Uterus (tissue), 4 donors: ENCODE results near the gene BLZF1. TPM values are rescaled to one million over a fixed set of nuclear protein-coding genes. Genes with fewer than 3 reads are reported as not detected.

Experiments
- DNase-seq, 2 donors: peaks; one replicate each; pipeline ENCODE4 v3.0.0-alpha.2; 2019 to 2020
- H3K27ac ChIP-seq, 2 donors: fragments of 200-600 bp; sonication (generic); 1 replicate in 1 of 2; 2 replicates in 1 of 2; pipeline ENCODE4 v1.5.1; 2016 to 2018
- H3K27me3 ChIP-seq, 2 donors: fragments of 200-600 bp; sonication (generic); one replicate each; pipeline ENCODE4 v1.5.1; 2018 to 2019; ENCODE audit warnings: control low read depth in 1 of 2
- H3K36me3 ChIP-seq, 2 donors: fragments of 200-600 bp; sonication (generic); one replicate each; pipeline ENCODE4 v1.5.1; 2019; ENCODE audit warnings: control low read depth in 1 of 2
- H3K4me1 ChIP-seq, 2 donors: fragments of 200-600 bp; sonication (generic); one replicate each; pipeline ENCODE4 v1.5.1; 2018 to 2019; ENCODE audit warnings: control low read depth in 1 of 2
- H3K4me3 ChIP-seq, 2 donors: fragments of 200-600 bp; sonication (generic); 1 replicate in 1 of 2; 2 replicates in 1 of 2; pipeline ENCODE4 v1.5.1; 2018 to 2019; ENCODE audit warnings: mild to moderate bottlenecking in 1 of 2
- H3K9me3 ChIP-seq, 2 donors: fragments of 200-600 bp; sonication (generic); one replicate each; pipeline ENCODE4 v1.5.1; 2019; ENCODE audit warnings: control low read depth in 1 of 2
- CTCF ChIP-seq, 4 experiments: fragments of 200-600 bp in 2 of 4; fragments of 450-650 bp in 2 of 4; sonication (generic) in 2 of 4; IDR thresholded peaks; one replicate each; pipeline ENCODE4 v1.5.1; 2016 to 2019; ENCODE audit warnings: antibody characterized with exemption in 4 of 4, mild to moderate bottlenecking in 2 of 4, moderate library complexity in 1 of 4
- POLR2A ChIP-seq, 2 donors: fragments of 450-650 bp; IDR thresholded peaks; one replicate each; pipeline ENCODE4 v1.6.1; 2016; ENCODE audit warnings: antibody characterized with exemption in 2 of 2, mild to moderate bottlenecking in 1 of 2, moderate library complexity in 1 of 2
- intact Hi-C: fragments of 100-400 bp; cut with DNase I; formaldehyde crosslinking; loops from one replicate; pipeline ENCODE4 v1.15.1; 2023; ENCODE audit warnings: low total_unique reads
- total RNA-seq, 4 donors: library from RNA; depleted of rRNA in 3 of 4; stranded (reverse); fragments of >200 nt in 3 of 4; gene quantifications; one replicate each; pipeline versions ENCODE4 v1.1.0 to v1.2.4, GENCODE V29; 2014 to 2023
- donor health status: DM: yes; HTN: yes; CAD: no.

Gene BLZF1
- total RNA-seq, 4 donors from 2014 or later: 24.7 to 70.6 (median 39.1) TPM

GRCh38 chr1:169363046-169363730 is 4.8 kb upstream of the BLZF1 start:
- Histone ChIP-seq H3K4me3 (no peak overlapping the region), H3K27me3 (no peaks in the 10 kb centered on the region), H3K9me3 (no peaks in the 10 kb centered on the region), H3K36me3 (no peaks in the 10 kb centered on the region), H3K27ac (no peak overlapping the region), H3K4me1 (no peaks in the 10 kb centered on the region)
- TF ChIP-seq POLR2A (IDR thresholded peaks at IDR 0.05) (no peak), CTCF (IDR thresholded peaks at IDR 0.05) (no peak)
- intact Hi-C loops: no loop called here
- DNase-seq: no peak

DNA sequence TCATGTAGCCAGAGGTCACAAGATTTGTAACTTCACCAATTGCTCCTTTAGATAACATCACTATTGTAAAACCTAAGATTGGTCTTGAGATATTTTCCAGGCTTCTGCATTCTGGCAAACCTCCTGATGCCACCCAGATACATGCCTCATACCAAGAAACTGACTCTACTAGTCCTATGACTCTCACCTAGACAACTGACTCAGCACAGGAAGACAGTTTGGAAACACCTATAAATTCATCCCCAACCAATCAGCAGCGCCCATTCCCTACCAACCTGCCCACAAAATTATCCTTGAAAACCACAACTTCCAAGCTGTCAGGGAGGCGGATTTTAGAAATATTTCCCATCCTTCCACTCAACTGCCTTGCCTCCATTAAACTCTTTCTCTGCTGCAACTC is 3.0 kb upstream of the BLZF1 start:
- H3K4me1 ChIP-seq: no peaks in the 10 kb centered on the region
- H3K4me3 ChIP-seq: no peak overlapping the region
- H3K36me3 ChIP-seq: no peaks in the 10 kb centered on the region
- TF ChIP-seq POLR2A (IDR thresholded peaks at IDR 0.05): no peak
- TF ChIP-seq CTCF (IDR thresholded peaks at IDR 0.05): no peak
- H3K27me3 ChIP-seq: no peaks in the 10 kb centered on the region
- intact Hi-C loops: no loop called here
- H3K9me3 ChIP-seq: no peaks in the 10 kb centered on the region
- H3K27ac ChIP-seq: no peak overlapping the region
- DNase-seq: no peak

DNA sequence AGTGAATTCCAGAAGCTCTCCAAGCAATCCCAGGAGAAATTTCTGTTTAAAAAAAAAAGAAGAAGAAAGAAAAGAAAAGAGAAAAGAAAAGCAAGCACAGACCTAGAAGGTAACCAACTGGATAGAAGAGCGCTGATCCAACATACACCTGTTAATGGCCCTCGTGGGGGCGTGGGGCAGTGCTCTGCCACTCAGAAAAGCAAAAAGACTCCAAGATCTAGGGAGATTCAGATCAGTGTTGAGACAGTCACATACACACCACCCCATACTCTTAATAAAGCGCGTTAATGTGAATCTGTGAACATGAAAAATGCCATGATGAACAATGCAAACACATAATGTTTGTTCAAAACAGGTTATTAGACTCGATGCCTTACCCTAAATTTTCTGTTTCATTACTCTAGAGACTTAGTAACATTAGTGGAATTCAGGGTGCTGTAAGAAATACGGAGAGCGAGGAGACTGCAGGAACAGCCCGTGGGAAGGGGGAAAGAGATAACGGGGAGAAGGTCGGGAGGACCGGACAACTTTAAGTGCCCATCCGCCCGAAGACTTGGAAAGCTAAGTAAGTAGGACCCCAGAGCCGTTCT is 804 bp upstream of the BLZF1 start:
- no peak for TF ChIP-seq CTCF (IDR thresholded peaks at IDR 0.05)
- TF ChIP-seq POLR2A (IDR thresholded peaks at IDR 0.05): no peak
- intact Hi-C loops: no loop called here
- H3K27me3 ChIP-seq: no peaks in the 10 kb centered on the region
- H3K9me3 ChIP-seq: no peaks in the 10 kb centered on the region
- peak overlapping the region; percentile 85 to 86 for H3K27ac ChIP-seq
- peaks cover 0 to 4% of the 10 kb centered on the region in 2 donors for H3K4me1 ChIP-seq
- no peak for DNase-seq
- H3K4me3 ChIP-seq: peak overlapping the region; percentile 60 to 79
- no peaks in the 10 kb centered on the region for H3K36me3 ChIP-seq

DNA sequence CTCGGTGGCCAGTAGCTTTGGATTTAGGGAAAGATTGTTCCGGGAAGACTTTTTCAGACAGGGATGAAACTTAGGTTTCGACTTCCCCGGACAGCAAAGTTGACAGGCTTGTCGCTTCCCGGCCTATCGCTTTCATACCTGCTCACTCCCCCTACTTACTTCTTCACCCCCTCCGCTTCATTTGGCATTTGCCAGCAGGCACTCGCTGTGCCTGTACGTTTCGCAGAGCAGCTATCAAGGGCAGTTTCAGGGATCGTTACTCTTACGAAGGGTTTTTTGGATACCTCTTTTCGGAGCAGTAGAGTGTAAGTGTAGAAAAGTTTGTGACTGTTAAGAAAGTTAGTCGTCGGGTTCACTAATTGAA is 393 bp downstream of the BLZF1 start:
- Histone ChIP-seq H3K27me3 (no peaks in the 10 kb centered on the region), H3K4me3 (peak overlapping the region; percentile 60 to 79), H3K9me3 (no peaks in the 10 kb centered on the region), H3K27ac (peak overlapping the region; percentile 85 to 86), H3K36me3 (no peaks in the 10 kb centered on the region), H3K4me1 (peaks cover 0 to 4% of the 10 kb centered on the region in 2 donors)
- TF ChIP-seq POLR2A (IDR thresholded peaks at IDR 0.05) (no peak), CTCF (IDR thresholded peaks at IDR 0.05) (no peak)
- no peak for DNase-seq
- intact Hi-C loops: no loop called here

DNA sequence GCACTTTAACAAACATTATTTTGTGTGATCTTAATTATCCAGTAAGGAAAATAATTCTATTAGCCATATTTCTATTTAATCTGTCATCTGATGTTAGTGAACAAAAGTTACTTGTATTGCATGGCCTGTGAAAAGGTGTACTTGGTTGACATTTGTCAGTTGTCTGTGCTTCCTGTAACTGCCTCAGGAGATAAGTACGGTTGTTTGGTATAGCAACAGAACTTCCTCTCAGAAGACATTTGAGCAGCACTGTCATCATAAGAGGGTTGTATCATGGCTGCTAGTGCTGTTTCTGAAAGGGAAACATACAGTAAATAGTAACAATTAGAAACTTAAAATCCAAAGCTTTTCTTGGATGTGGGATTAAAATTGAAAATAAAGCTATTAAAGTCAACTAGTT is 3.4 kb downstream of the BLZF1 start:
- Histone ChIP-seq H3K4me3 (no peak overlapping the region), H3K4me1 (peaks cover 0 to 4% of the 10 kb centered on the region in 2 donors), H3K27me3 (no peaks in the 10 kb centered on the region), H3K9me3 (no peaks in the 10 kb centered on the region), H3K36me3 (no peaks in the 10 kb centered on the region), H3K27ac (no peak overlapping the region)
- intact Hi-C loops: no loop called here
- no peak for DNase-seq
- TF ChIP-seq POLR2A (IDR thresholded peaks at IDR 0.05) (no peak), CTCF (IDR thresholded peaks at IDR 0.05) (no peak)
